G401.6 (cell line): ENCODE results near the gene DLG1.

Experiments used
- FAIRE-seq: peaks from 2 replicates; lab custom pipeline; 2012; peaks lifted over from hg19 to GRCh38; lab: Jason Lieb, UNC

The DLG1 gene

GRCh38 chr3:197171481-197172067 is 126.8 kb downstream of the DLG1 start:
- FAIRE-seq, result no peak

- FAIRE-seq, result no peak
These were observed 129.4 kb downstream of the DLG1 start for GRCh38 chr3:197169028-197169427.

GRCh38 chr3:197168606-197169005 is 129.8 kb downstream of the DLG1 start:
- FAIRE-seq, result no peak

GRCh38 chr3:197168063-197168462 is 130.3 kb downstream of the DLG1 start:
- no peak for FAIRE-seq

- no peak for FAIRE-seq
These were observed 130.9 kb downstream of the DLG1 start for GRCh38 chr3:197167549-197167948.

GRCh38 chr3:197165890-197166289 is 132.5 kb downstream of the DLG1 start:
- FAIRE-seq, result no peak

GRCh38 chr3:197155046-197155445 is 143.4 kb downstream of the DLG1 start:
- no peak for FAIRE-seq

GRCh38 chr3:197151580-197151979 is 146.8 kb downstream of the DLG1 start:
- no peak for FAIRE-seq

GRCh38 chr3:197149528-197149927 is 148.9 kb downstream of the DLG1 start:
- peak; percentile 8 for FAIRE-seq

GRCh38 chr3:197144188-197144587 is 154.2 kb downstream of the DLG1 start:
- no peak for FAIRE-seq

- no peak for FAIRE-seq
These were observed 158.8 kb downstream of the DLG1 start for GRCh38 chr3:197139586-197139985.

GRCh38 chr3:197137751-197138150 is 160.7 kb downstream of the DLG1 start:
- FAIRE-seq, result peak; percentile 19

- no peak for FAIRE-seq
These were observed 161.7 kb downstream of the DLG1 start for GRCh38 chr3:197136744-197137143.

- no peak for FAIRE-seq
These were observed 163.2 kb downstream of the DLG1 start for GRCh38 chr3:197135212-197135611.

- FAIRE-seq, result no peak
These were observed 165.4 kb downstream of the DLG1 start for GRCh38 chr3:197132916-197133530.

- FAIRE-seq, result no peak
These were observed 172.8 kb downstream of the DLG1 start for GRCh38 chr3:197125636-197126035.

GRCh38 chr3:197124713-197125112 is 173.7 kb downstream of the DLG1 start:
- FAIRE-seq, result no peak

- FAIRE-seq, result peak; percentile 75
These were observed 176.0 kb downstream of the DLG1 start for GRCh38 chr3:197122394-197122793.

GRCh38 chr3:197117114-197117513 is 181.3 kb downstream of the DLG1 start:
- no peak for FAIRE-seq

GRCh38 chr3:197114007-197114406 is 184.4 kb downstream of the DLG1 start:
- FAIRE-seq, result no peak

GRCh38 chr3:197111685-197112084 is 186.7 kb downstream of the DLG1 start:
- no peak for FAIRE-seq

GRCh38 chr3:197105786-197106185 is 192.6 kb downstream of the DLG1 start:
- FAIRE-seq, result no peak

GRCh38 chr3:197104738-197105137 is 193.7 kb downstream of the DLG1 start:
- no peak for FAIRE-seq

- FAIRE-seq, result no peak
These were observed 194.6 kb downstream of the DLG1 start for GRCh38 chr3:197103766-197104165.
